Measurements from ENCODE around the gene FAM184A.

Gene FAM184A

DNA sequence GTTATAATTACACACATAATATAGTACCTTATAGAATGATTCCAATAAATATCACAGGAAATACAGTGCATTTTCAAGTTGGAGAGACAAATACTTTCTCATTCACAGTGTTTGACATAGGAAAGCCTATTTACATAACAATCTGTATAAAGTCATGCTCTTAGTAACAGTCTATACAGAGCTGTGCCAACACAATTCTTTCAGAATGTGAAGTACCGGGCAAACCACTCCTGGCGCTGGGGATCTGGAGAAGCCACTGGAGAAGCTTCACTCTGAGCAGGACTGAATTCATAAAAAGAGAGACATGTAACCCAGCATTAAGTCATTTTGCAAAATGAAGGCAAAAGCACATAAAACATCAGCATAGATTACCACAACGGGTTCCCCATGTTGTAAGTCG, 118.6 kb downstream of the FAM184A start:
- DNase-seq: no peak

DNA sequence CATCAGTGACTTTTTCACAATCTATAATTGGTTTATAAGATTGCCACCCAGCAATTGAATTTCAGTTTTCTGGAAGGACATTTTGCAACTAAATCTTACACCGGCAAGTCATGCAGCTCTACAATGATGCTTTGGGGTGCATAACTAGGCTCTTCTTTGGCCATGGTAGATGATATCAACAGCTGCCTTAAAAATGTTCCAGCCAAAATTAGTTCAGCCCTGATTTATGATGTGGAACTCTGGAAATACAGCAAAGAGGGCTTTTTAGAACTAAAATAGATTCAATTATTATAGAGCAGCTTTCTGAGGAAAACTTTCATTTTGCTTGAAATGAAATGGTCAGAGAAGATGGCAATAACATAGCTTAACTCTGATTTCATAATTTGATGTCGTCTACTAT, 125.1 kb downstream of the FAM184A start:
- no peak for DNase-seq

DNA sequence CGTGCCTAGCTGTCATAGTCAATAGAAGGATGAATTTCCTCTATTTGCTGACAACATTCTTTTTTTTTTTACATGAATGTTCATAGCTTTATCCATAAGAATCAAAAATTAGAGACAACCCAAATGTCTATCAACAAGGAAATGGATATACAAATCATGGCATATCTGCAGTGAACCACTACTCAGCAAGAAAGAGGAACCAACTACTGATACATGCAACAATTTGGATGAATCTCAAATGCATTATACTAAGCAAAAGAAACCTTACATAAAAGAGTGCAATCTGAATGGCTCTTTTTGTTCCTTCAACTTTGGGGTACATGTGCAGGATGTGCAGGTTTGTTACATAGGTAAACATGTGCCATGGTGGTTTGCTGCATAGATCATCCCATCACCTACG, 125.8 kb downstream of the FAM184A start:
- no peak for DNase-seq

DNA sequence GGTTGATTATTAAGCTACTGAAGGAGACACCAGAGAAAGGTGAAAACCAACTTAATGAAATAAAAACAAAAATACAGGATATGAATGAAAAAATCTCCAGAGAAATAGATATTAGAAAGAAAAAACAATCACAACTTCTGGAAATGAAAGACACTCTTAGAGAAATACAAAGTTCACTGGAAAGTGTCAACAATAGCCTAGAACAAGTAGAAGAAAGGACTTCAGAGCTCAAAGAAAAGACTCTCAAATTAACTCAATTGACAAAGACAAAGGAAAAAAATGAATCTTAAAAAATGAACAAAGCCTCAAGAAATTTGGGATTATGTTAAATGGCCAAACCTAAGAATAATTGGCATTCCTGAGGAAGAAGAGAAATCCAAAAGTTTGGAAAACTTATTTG, 133.2 kb downstream of the FAM184A start:
- no peak for DNase-seq

DNA sequence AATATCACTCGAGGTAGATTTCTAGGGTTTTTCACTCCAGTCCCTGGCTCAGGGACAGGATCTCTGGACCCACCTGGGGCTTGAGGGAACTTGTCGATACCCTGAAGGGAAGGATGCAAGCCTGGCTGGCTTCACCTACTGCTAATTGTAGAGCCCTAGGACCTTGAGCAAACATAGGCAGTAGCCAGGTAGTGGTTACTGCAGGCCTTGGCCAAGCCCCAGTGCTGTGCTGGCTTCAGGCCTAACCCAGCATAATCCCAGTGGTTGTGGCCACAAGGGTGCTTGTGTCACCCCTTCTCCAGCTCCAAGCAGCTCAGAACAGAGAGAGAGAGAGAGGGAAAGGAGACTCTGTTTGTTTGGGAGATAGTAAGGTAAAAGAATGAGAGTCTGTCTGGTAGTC, 137.7 kb downstream of the FAM184A start:
- no peak for DNase-seq

DNA sequence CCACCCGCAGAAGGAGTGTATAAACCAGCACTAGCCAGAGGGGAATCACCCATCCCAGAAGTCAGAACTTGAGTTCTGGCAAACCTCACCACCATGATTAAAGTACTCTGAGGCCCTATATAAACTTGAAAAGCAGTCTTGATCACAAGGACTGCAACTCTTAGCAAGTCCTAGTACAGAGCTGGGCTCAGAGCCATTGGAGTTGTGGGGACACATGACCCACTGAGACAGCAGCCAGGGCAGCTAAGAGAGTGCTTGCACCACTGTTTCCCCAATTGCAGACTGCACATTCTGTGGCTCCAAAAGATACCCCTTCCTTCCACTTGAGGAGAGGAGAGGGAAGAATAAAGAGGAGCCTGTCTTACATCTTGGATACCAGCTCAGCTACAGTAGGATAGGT, 138.8 kb downstream of the FAM184A start:
- DNase-seq: no peak

DNA sequence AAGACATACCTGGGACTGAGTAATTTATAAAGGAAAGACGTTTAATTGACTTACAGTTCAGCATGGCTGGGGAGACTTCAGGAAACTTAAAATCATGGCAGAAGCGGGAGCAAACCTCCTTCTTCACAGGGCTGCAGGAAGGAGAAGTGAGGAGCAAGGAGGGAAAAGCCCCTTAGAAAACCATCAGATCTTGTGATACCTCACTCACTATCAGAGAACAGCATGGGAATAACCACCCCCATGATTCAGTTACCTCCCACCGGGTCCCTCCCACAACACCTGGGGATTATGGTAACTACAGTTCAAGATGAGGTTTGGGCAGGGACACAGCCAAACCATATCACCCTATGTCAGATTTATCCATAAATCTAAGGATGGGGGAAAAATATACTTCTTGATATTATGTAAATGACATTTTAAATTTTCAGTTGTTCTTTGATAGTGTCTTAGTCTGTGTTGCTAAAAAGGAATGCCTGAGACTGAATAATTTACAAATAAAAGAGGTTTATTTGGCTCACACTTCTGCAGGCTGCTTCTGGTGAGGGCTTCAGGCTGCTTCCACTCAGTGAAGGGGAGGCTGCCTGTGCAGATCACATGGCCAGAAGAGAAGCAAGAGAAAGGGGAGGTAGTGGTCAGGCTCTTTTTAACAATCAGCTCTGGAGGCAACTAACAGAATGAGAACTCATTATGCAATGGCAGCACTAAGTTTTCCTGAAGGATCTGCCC, 142.3 kb downstream of the FAM184A start:
- DNase-seq: no peak

DNA sequence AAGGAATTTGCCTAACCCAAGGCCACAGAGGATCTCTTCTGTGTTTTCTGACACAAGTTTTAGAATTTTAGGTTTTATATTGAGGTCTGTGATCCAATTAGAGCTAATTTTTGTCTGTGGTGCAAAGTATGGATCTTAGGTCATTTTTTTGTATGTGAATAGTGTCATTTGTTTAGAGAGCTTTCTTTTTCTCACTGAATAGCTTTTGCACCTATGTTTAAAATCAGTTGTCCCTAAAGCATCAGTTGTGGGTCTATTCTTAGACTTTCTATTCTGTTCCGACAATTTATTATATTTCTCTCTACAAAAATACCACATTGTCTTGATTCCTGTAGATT, 143.2 kb downstream of the FAM184A start:
- no peak for DNase-seq

DNA sequence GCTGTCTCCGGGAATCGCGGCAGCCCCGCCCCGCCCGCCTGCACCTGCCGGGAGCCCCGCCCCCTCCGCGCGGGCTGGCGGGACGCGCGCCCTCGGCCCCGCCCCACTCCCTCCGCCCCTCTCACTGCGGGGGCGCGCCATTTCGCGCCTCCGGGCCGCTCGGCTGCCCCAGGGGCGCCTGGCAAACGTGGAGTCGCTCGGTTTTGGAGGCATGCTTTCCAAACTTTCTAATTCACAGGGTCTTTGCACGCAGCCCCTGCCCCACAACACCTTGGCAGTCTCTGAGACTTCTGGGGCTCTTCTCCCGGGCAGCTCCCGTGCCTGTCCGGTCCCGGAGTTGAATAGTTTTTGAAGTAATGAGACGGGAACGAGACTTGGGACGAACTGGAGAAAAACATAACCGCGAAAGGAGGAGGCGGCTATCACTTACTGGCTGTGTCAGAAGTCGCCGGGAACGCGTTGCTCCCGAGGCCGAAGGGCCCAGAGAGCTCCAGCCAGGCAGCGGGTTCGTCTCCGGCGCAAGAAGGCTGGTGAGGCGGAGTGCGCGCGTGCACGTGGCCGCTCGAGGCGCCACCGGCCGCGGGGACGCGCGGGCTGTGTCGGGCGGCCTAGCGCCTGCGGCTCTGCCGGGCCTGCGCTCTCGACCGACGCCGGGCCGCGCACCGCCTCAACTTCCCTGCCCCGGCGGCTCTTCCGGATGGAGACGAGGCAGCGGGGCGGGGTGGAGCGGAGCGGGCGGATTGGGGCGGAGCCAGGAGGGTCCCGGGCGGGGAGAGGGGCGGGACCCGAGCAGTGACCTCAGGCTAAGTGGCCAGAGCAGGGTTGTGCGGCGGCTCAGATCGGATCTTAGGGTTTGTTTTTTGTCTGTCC, 143.8 kb downstream of the FAM184A start, which contains the start of gene MCM9:
TSS of gene MCM9 (minus strand) at position 699 of the 870 bp plus-strand sequence. CDS start 3,436 bp downstream, outside the sequence.
- DNase-seq: peak; percentile 89 to 90

DNA sequence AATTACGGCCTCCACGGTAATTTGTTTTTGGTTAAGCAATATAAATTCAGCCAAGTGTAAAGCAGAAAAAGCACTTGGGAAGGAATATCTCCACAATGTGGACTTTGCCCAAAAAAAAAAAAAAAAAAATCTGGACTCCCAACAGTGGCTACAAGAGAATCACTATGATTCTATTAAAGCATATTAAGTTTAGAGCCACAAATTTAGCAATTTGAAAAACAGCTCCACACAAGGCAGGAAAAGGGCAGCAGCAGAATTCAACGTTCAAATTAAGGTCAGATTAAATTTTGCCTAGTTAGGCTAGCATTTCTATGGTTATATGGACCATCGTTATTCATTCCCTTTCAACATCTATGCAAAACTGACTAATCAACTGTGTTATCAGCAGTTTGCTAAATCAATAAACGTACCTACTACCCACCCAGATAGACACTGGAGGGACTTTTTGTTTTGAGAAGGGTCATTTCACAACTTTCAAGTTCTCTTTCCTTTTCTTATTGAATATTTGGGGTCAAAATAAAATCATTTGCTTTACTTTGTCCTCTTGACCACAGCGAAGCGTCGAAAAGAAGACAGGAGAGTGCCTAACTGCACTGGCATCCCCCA, 144.5 kb downstream of the FAM184A start:
- no peak for DNase-seq

DNA sequence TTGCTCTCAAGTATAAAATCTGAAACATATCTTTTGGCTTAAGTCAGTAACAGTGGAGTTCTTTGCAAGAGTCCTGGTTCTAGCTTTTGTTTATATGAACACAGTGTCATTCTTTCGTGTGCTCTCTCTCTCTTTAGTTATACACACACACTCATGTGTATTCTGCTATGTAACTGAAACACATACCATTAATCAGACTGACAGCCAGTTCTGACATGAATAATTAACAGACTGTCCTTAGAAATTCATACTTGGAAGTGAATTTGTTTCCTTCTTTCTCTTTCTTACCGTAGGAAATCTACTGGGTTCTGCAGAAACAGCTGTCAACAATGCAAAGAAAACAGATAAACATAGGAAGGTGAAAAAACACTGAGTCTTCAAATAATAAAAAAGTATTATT, 146.0 kb downstream of the FAM184A start:
- no peak for DNase-seq

DNA sequence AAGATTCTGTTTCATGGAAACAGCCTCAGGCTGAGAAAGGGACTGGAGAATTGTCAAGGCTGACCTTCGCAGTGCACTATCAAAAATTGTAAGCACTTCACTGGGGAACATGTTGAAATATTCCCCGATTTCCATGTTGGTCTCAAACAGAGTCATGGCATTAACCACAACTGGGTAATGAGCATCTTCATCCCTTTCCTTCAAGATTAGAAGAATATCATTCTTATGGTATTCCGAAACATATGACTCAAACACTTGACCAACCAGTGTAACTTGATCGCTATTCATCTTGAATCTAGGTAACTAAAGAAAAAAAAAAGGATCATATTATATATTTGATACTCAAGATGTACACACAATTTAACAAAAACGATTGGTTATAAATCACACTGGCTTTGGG, 147.0 kb downstream of the FAM184A start:
- no peak for DNase-seq

DNA sequence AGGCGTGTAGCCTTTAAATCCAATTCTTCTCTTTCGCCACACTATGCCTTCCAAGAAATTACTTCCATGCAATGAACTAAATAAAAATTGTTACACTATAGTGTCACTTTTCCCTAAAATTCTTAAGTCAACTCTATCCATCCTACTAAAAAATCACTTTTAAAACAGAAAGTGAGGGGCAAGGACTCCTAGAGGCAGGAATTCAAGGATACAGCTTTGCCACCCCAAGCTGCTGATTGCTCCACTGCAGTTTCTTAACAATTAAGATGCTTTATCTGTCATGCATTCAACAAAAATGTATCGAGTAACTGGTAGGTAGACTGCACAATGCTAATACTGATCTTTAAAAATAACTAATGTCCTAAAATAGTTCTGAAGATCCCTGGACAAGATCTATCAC, 147.8 kb downstream of the FAM184A start:
- DNase-seq: no peak

DNA sequence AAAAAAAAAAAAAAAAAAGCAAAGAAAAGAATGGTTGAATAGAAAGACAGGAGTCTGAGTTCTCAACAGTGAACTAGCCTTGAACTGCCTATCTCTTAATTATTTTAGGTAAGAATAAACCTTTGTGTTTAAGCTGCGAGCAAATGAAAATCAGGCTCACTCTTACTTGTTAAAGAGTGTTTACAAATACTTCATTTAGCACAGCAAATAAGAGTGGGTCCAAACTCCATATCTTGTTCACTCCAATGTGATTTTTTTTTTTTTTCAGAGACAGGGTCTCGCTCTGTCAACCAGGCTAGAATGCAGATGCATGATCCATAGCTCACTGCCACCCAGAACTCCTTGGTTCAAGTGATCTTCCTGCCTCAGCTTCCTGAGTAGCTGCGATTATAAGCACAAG, 155.4 kb downstream of the FAM184A start:
- DNase-seq: no peak

DNA sequence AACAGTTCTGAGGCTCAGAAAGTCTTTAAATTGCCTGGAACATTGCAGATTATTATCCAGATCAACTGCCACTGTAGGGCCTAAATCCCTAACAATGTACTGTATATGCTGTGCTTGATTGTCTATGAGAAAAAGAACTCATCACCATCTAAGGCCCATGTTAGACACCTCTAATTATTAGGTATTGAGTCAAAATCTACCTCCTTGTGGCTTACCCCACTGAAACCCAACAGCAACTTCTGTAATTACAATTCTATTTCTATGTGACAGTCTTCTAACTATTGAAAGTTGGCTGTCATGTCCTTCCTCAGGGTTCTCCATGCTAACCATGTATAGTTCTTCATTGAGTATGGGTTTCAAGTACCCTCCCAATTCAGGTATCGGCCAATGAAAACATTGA, 157.4 kb downstream of the FAM184A start:
- no peak for DNase-seq

DNA sequence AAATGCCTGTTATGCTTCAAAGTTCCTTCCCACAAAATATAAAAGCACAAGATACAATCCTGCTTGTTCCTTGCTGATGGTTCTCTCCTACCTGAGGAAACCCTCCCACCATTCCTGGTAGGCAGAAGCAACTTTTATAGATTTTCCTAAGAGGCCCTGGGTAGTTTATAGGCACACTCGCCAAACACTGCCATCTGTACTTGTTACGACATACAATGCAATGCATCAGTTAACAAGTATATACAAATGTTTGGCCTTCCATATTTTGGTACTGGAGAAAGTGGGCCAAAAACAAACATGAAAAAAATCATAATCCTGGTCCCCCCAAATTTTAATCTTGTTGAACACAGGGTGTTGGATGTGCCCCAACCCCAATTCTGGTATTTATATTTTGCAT, 160.1 kb downstream of the FAM184A start:
- no peak for DNase-seq

DNA sequence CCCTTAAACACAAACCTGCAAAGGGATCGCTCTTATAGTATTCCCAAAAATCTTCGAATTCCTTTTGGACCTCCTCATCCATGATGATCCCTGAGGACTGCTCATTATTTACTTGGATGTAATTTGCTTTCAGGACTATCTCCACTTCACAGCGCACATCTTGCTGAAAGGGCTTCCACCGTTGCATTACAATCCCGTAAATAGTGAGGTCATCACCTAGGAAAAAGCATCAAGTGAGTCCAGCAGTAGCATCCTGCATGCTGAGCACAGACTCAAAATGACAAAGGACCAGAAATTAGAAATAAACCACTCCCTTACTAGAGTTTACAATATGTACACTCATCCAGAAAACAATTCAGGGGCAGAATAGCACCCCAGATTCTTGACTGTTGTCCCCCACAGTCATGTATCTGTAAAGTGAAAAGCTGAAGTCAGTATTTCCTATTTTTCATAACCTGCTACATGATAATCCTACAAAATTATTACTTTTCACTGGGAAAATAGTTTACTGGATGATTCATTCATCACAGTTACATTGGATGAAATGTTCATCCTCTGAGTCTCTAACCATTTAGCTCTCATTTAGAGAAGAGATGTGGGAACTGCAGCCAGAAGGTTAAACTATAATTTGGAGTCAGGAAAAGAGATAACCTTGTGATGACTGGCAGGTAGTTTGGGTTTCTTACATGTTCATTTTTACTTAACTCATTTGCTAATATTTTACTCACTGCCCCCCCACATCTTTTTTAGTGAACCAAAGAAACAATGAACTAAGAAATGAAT, 160.7 kb downstream of the FAM184A start:
- DNase-seq: no peak

DNA sequence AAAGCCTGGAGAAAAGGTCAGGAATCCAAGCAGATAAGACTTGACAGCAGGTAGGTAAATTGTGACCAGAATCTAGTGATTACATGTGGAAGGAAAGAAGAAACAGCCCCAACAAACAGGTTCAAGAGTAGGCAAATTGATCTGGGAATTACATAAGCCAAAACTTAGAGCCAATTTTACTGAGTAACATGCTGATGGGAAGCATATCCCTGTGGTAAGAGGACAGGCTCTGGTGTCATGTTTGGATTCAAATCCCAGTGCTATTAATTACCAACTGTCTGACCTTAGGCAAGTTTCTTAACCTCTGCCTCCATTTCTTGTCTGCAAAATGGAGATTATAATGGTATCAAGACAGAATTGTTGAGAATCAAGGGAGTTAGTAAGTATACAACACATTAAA, 163.9 kb downstream of the FAM184A start:
- DNase-seq: no peak

DNA sequence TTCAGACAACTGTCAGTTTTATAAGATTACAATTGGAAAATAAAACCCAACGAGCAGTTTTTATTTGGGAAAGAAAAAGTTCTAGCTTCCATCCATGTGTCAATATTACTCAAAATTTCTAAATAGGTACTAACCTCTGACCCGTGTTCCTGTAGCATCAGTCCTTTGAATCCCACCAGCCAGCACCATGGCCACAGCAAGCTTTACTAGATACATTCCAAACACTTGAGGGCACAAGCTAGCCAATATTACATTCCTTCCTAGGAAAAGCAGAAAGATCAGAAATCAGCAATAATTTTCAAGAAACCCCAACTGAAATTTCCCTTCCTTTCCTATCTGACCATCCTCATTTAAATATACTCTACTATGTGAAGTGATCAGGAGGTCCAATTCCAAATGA, 165.3 kb downstream of the FAM184A start:
- DNase-seq: no peak

DNA sequence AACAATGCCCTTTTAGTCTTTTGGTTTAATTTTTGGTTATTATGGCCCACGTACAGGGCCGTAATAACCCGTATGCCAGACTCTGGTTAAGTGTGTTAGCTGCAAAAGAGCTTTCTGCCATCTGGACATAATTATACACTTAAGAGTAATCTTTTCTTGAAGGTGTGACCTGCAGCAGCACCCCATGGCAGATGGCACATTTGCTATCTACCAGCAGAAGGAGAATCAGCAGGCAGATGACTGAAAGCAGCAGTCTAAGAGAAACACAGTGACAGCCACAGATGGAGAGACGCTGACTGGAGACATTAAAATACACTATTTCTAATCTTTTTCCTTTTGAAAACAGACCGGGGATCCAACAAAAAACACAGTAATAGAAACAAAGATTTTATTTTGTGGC, 165.8 kb downstream of the FAM184A start:
- DNase-seq: no peak

Measured in CD4-positive, alpha-beta T cell treated with Interferon alpha-2 for 1 hour (primary cell).